Activated CD4-positive, alpha-beta T cell treated with anti-CD3 and anti-CD28 coated beads, Interleukin-2, amount 10 ng/mL, durations not matched to agents 7 days and 5 days (primary cell): ENCODE measurements around the gene LPCAT3. TPM values are rescaled to one million over a fixed set of nuclear protein-coding genes. Genes with fewer than 3 reads are reported as not detected.
A peak's percentile ranks its signal among the peaks of the same experiment; 100 is the strongest.

Experiments used
- CTCF ChIA-PET: fragments of 350-600 bp; sonication (Branson Sonifier 250); formaldehyde crosslinking; loops from one replicate; lab custom pipeline; 2021; ENCODE audit warnings: antibody characterized with exemption; lab: Charles Lee
- POLR2A ChIA-PET: fragments of 350-600 bp; sonication (Branson Sonifier 250); formaldehyde crosslinking; loops from one replicate; lab custom pipeline; 2021; ENCODE audit warnings: antibody characterized with exemption; lab: Charles Lee
- DNase-seq: peaks from one replicate; pipeline ENCODE4 v3.0.0-alpha.2; 2020
- H3K27ac Mint-ChIP-seq: one replicate; pipeline ENCODE4 v1.8.0; 2021; ENCODE audit warnings: mild to moderate bottlenecking, moderate library complexity, mixed read lengths
- H3K27me3 Mint-ChIP-seq: one replicate; pipeline ENCODE4 v1.8.0; 2021; ENCODE audit warnings: mixed read lengths
- H3K36me3 Mint-ChIP-seq: one replicate; pipeline ENCODE4 v1.8.0; 2021; ENCODE audit warnings: low read depth, mixed read lengths
- H3K4me1 Mint-ChIP-seq: one replicate; pipeline ENCODE4 v1.8.0; 2021; ENCODE audit warnings: mixed read lengths
- H3K4me3 Mint-ChIP-seq: one replicate; pipeline ENCODE4 v1.8.0; 2021; ENCODE audit warnings: mild to moderate bottlenecking, moderate library complexity, mixed read lengths
- H3K9me3 Mint-ChIP-seq: one replicate; pipeline ENCODE4 v1.8.0; 2021; ENCODE audit warnings: mixed read lengths
- microRNA-seq: library from miRNA; unstranded; fragments of <30 nt; microRNA quantifications from one replicate; pipeline ENCODE4 v1.2.0, GENCODE V29; 2021; ENCODE audit warnings: borderline microRNAs expressed, borderline replicate concordance
- total RNA-seq, 2 experiments: library from RNA; stranded (reverse); gene quantifications; one replicate each; pipeline ENCODE4 v1.2.3, GENCODE V29; 2021

LPCAT3 gene
- total RNA-seq, 2 experiments from 2014 or later = 36.8 to 45.4 TPM

- ChIA-PET CTCF (interaction anchor here (1.1 to 5.6 kb wide), 5 partner anchors 10 to 56 kb away, joined by 4 to 39 read pairs (median 7); partner anchors contain the start of genes ENO2 and SPSB2), POLR2A (no interaction called here)
- Mint-ChIP-seq H3K27ac (peak overlapping the region; percentile 83), H3K27me3 (no peaks in the 10 kb centered on the region), H3K36me3 (peaks cover 7% of the 10 kb centered on the region), H3K4me1 (peaks cover 74% of the 10 kb centered on the region), H3K9me3 (no peaks in the 10 kb centered on the region), H3K4me3 (peak overlapping the region; percentile 78)
- DNase-seq = no peak
Measured at GRCh38 chr12:6928022-6928702, 90.1 kb downstream of the LPCAT3 start.

- ChIA-PET POLR2A (no interaction called here), CTCF (interaction anchor here (0.6 to 5.6 kb wide), 9 partner anchors 10 to 722 kb away, joined by 3 to 49 read pairs (median 16); partner anchors contain the start of gene ENO2)
- Mint-ChIP-seq H3K9me3 (no peaks in the 10 kb centered on the region), H3K27me3 (no peaks in the 10 kb centered on the region), H3K4me1 (peaks cover 73% of the 10 kb centered on the region), H3K36me3 (peaks cover 8% of the 10 kb centered on the region), H3K27ac (peak within 1 kb of the TSS; percentile 91), H3K4me3 (peak within 1 kb of the TSS; percentile 84)
- peak; percentile 48 for DNase-seq
Measured at GRCh38 chr12:6927379-6928021, 90.8 kb downstream of the LPCAT3 start, which contains the start of gene ATN1. TSS of gene ATN1 (plus strand) at chr12:6927959. CDS start at chr12:6934002, 6,043 bp downstream.

Small RNA genes within 50 kb of the gene (microRNA-seq; reads per million reads assigned to microRNA genes)
- gene MIR141 (70.4 reads per million, percentile 67 among the genes with 10 or more reads in this experiment), gene MIR200C (347 reads per million, percentile 80 among the genes with 10 or more reads in this experiment)

Other genes starting within 250 kb of the LPCAT3 start
- 10 to 100 TPM; 12.0 to 13.1 TPM for gene LAG3, start 246.0 kb downstream of the LPCAT3 start, total RNA-seq
- gene CD4, start 228.9 kb downstream of the LPCAT3 start, total RNA-seq = 100 to 1,000 TPM; 219 to 227 TPM
- under 1 TPM; 0.25 to 0.29 TPM for gene GPR162, start 196.7 kb downstream of the LPCAT3 start, total RNA-seq
- under 1 TPM in 1 of 2 experiments, not detected in 1; 0.40 TPM for gene P3H3, start 190.1 kb downstream of the LPCAT3 start, total RNA-seq
- not detected for gene GNB3, start 177.6 kb downstream of the LPCAT3 start, total RNA-seq
- gene CDCA3, start 167.2 kb downstream of the LPCAT3 start, total RNA-seq = 100 to 1,000 TPM; 118 to 122 TPM
- gene USP5, start 166.3 kb downstream of the LPCAT3 start, total RNA-seq = 100 to 1,000 TPM; 119 to 131 TPM
- 1,000 to 10,000 TPM in 1 of 2 experiments, 100 to 1,000 TPM in 1; 918 to 1,035 TPM for gene TPI1, start 150.9 kb downstream of the LPCAT3 start, total RNA-seq
- gene SPSB2, start 145.2 kb downstream of the LPCAT3 start, total RNA-seq = 10 to 100 TPM; 15.4 to 17.3 TPM
- 1 to 10 TPM; 4.4 to 5.2 TPM for gene LRRC23, start 113.7 kb downstream of the LPCAT3 start, total RNA-seq
- 100 to 1,000 TPM; 156 to 160 TPM for gene ENO2, start 103.9 kb downstream of the LPCAT3 start, total RNA-seq
- gene ATN1, start 90.5 kb downstream of the LPCAT3 start, total RNA-seq = 10 to 100 TPM; 27.3 to 27.6 TPM
- not detected for gene RNU7-1, start 74.7 kb downstream of the LPCAT3 start, total RNA-seq
- 100 to 1,000 TPM; 156 to 181 TPM for gene C12orf57, start 74.5 kb downstream of the LPCAT3 start, total RNA-seq
- 100 to 1,000 TPM; 346 to 354 TPM for gene PTPN6, start 67.1 kb downstream of the LPCAT3 start, total RNA-seq
- 100 to 1,000 TPM; 214 to 230 TPM for gene PHB2, start 47.8 kb downstream of the LPCAT3 start, total RNA-seq
- 10 to 100 TPM; 41.8 to 53.3 TPM for gene EMG1, start 47.6 kb downstream of the LPCAT3 start, total RNA-seq
- 1 to 10 TPM; 1.1 to 1.4 TPM for gene C1S, start 42.2 kb upstream of the LPCAT3 start, total RNA-seq
- 1 to 10 TPM; 2.2 to 3.5 TPM for gene C1R, start 74.0 kb upstream of the LPCAT3 start, total RNA-seq
- gene C1RL, start 90.7 kb upstream of the LPCAT3 start, total RNA-seq = 10 to 100 TPM; 31.2 to 31.4 TPM
- under 1 TPM in 1 of 2 experiments, not detected in 1; 0.42 TPM for gene RBP5, start 110.4 kb upstream of the LPCAT3 start, total RNA-seq
- gene CLSTN3, start 111.9 kb upstream of the LPCAT3 start, total RNA-seq = 10 to 100 TPM; 74.0 to 74.1 TPM
- gene PEX5, start 171.2 kb upstream of the LPCAT3 start, total RNA-seq = 10 to 100 TPM; 14.6 to 18.2 TPM